ENCODE measurements around the gene SPEN. TPM values are rescaled to one million over a fixed set of nuclear protein-coding genes. Genes with fewer than 3 reads are reported as not detected.

SPEN gene
- total and polyA plus RNA-seq, 9 of the 15 experiments (the other 6 are each of a cell fraction or from before 2014, with no cell fraction given), result 5.7 to 87.5 (median 27.2) TPM

DNA sequence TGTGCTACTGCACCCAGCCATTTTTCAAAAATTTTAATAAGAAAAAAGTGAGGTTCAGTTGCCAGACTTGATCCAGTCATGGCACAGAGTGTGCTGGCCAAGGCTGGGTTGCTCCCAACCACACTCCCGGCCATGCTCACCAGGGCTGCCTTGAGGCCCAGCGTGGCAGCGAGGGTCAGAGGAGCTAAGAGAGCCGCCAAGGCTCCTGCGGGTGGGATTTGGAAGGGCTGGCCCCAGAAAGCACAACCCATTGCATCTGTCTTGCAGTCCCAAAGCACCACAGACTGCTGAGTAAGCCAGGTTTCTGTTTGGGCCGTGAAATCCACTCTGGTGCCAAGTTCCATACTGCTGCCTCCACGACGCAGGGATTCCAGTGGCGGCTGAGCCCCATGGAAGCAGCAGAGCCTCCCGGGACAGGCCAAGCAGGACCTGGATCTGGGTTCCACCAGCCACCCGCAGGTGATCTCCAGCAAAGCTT, 105.8 kb downstream of the SPEN start (continued):
- TF ChIP-seq, protein P1, sequence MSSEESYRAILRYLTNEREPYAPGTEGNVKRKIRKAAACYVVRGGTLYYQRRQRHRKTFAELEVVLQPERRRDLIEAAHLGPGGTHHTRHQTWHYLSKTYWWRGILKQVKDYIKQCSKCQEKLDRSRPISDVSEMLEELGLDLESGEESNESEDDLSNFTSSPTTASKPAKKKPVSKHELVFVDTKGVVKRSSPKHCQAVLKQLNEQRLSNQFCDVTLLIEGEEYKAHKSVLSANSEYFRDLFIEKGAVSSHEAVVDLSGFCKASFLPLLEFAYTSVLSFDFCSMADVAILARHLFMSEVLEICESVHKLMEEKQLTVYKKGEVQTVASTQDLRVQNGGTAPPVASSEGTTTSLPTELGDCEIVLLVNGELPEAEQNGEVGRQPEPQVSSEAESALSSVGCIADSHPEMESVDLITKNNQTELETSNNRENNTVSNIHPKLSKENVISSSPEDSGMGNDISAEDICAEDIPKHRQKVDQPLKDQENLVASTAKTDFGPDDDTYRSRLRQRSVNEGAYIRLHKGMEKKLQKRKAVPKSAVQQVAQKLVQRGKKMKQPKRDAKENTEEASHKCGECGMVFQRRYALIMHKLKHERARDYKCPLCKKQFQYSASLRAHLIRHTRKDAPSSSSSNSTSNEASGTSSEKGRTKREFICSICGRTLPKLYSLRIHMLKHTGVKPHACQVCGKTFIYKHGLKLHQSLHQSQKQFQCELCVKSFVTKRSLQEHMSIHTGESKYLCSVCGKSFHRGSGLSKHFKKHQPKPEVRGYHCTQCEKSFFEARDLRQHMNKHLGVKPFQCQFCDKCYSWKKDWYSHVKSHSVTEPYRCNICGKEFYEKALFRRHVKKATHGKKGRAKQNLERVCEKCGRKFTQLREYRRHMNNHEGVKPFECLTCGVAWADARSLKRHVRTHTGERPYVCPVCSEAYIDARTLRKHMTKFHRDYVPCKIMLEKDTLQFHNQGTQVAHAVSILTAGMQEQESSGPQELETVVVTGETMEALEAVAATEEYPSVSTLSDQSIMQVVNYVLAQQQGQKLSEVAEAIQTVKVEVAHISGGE (CRISPR knock-in tag; IDR thresholded peaks at IDR 0.05), result no peak
- TF ChIP-seq CXXC5 (CRISPR knock-in tag; IDR thresholded peaks at IDR 0.05) (no peak), BRD9 (IDR thresholded peaks at IDR 0.05; ENCODE audit: low read depth, partially characterized antibody) (no peak), MCM7 (IDR thresholded peaks at IDR 0.05) (no peak), RUNX1 (IDR thresholded peaks at IDR 0.05; ENCODE audit: low read depth) (no peak), ZNF589 (CRISPR knock-in tag; IDR thresholded peaks at IDR 0.05; ENCODE audit: low read depth) (0 out of 2 replicates have a peak, but pooled peaks have one; percentile 14), TAL1 (IDR thresholded peaks at IDR 0.05) (no peak), SREBF2 (CRISPR knock-in tag; IDR thresholded peaks at IDR 0.05) (no peak), HDAC3 (IDR thresholded peaks at IDR 0.05; ENCODE audit: borderline replicate concordance, partially characterized antibody) (no peak), MED1 (CRISPR knock-in tag; IDR thresholded peaks at IDR 0.05; ENCODE audit: borderline replicate concordance) (no peak), ZKSCAN1 (IDR thresholded peaks at IDR 0.05; ENCODE audit: low read depth, low read length) (no peak), SRSF9 (IDR thresholded peaks at IDR 0.05; ENCODE audit: borderline replicate concordance, low read depth, low read length) (no peak), FOXA1 (IDR thresholded peaks at IDR 0.05; ENCODE audit: borderline replicate concordance) (no peak), WHSC1 (IDR thresholded peaks at IDR 0.05; ENCODE audit: low read length) (peak; percentile 49)
- TF ChIP-seq, protein P2, sequence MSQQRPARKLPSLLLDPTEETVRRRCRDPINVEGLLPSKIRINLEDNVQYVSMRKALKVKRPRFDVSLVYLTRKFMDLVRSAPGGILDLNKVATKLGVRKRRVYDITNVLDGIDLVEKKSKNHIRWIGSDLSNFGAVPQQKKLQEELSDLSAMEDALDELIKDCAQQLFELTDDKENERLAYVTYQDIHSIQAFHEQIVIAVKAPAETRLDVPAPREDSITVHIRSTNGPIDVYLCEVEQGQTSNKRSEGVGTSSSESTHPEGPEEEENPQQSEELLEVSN (IDR thresholded peaks at IDR 0.05; ENCODE audit: borderline replicate concordance in 1 of 2, extremely low read depth in 1 of 2, insufficient read depth in 1 of 2, insufficient read length in 1 of 2, low read depth in 1 of 2, low read length in 1 of 2, poor library complexity in 1 of 2, severe bottlenecking in 1 of 2), result peak in 1 of 2 experiments; percentile 26
- TF ChIP-seq, protein P3, sequence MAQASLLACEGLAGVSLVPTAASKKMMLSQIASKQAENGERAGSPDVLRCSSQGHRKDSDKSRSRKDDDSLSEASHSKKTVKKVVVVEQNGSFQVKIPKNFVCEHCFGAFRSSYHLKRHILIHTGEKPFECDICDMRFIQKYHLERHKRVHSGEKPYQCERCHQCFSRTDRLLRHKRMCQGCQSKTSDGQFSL (CRISPR knock-in tag; IDR thresholded peaks at IDR 0.05), result no peak
- TF ChIP-seq, protein P3 (tag; IDR thresholded peaks at IDR 0.05), result peak in 1 of 2 experiments; percentile 71; a peak in 2 of 4 replicates
- TF ChIP-seq, protein P4, sequence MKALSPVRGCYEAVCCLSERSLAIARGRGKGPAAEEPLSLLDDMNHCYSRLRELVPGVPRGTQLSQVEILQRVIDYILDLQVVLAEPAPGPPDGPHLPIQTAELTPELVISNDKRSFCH (CRISPR knock-in tag; IDR thresholded peaks at IDR 0.05), result no peak
- TF ChIP-seq, protein P4 (tag; IDR thresholded peaks at IDR 0.05), result 0 out of 2 replicates have a peak, but pooled peaks have one; percentile 44

All from K562 (cell line).